ENCODE measurements around the gene EBF4. TPM values are rescaled to one million over a fixed set of nuclear protein-coding genes. Genes with fewer than 3 reads are reported as not detected.

EBF4 gene
- total RNA-seq, 4 donors from 2014 or later, result 7.1 to 69.5 (median 21.7) TPM

DNA sequence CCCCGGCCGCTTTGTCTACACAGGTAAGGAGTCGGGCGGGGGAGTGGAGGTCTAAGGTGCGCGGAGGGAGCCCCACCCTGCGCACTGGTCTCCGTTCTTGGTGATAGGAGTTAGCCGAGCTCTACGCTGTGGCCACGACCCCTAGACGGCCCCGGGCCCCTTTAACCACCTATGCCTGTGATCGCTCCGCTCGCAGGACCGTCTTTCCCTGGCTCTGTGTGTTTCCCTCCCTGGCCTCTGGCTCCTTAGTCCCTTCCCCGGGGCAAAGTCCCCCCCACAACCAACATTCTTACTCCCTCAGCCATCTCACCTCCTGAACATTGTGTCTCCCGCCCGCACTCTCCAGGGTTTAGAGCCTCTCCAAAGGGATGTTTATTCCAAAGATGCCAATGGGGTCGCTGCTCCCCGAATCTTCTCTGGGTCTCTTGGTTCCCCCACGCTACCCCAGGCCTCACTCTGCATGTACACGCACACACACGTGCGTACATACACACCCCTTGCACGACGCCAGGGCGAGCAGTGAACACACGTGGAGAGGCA lies 57.4 kb downstream of the EBF4 start:
- H3K27ac ChIP-seq, result no peak overlapping the region
- intact Hi-C loops (cut with DNase I; ENCODE audit: low total_unique reads), result no loop called here
- H3K4me3 ChIP-seq, result no peak overlapping the region
- H3K4me1 ChIP-seq, result peaks cover 0 to 10% of the 10 kb centered on the region in 2 donors
- no peak for DNase-seq
- TF ChIP-seq, protein P1, sequence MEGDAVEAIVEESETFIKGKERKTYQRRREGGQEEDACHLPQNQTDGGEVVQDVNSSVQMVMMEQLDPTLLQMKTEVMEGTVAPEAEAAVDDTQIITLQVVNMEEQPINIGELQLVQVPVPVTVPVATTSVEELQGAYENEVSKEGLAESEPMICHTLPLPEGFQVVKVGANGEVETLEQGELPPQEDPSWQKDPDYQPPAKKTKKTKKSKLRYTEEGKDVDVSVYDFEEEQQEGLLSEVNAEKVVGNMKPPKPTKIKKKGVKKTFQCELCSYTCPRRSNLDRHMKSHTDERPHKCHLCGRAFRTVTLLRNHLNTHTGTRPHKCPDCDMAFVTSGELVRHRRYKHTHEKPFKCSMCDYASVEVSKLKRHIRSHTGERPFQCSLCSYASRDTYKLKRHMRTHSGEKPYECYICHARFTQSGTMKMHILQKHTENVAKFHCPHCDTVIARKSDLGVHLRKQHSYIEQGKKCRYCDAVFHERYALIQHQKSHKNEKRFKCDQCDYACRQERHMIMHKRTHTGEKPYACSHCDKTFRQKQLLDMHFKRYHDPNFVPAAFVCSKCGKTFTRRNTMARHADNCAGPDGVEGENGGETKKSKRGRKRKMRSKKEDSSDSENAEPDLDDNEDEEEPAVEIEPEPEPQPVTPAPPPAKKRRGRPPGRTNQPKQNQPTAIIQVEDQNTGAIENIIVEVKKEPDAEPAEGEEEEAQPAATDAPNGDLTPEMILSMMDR (IDR thresholded peaks at IDR 0.05), result no peak
- TF ChIP-seq POLR2A (IDR thresholded peaks at IDR 0.05), result no peak
- no peaks in the 10 kb centered on the region for H3K27me3 ChIP-seq
- H3K9me3 ChIP-seq, result no peaks in the 10 kb centered on the region
- no peaks in the 10 kb centered on the region for H3K36me3 ChIP-seq

DNA sequence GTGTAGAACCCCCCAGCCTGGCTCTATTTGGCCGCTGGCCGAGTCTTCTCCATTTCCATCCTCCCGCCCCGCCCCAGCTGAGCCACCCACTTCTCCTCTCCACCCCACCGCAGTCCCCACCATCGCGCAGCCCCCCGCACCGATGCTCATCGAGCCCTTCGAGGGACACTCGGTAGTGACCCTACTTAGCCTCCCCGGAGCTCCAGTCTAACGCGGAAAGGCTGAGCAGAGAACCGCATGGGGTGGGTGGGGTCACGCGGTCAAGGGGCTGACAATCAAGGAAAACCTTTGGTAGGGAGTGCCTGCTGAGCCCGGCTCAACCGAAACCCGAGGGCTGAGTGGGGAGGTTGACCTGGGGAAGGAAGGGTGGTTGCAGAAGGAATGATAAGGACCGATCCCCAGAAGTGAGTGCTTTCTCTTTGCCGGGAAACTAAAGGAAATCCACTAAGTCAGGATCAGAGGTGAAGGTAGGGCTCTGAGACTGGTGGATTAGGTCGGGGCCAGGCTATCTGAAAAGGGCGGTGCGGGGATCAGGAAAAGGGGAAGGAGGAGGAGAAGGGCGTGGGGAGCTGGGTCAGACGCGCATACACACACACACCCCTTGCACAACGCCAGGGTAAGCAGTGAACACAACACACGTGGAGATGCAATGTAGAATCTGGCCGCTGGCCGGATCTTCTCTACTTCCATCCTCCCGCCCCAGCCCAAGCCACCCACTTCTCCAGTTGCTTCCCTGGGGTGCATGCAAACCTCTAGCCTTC lies 58.1 kb downstream of the EBF4 start:
- no peaks in the 10 kb centered on the region for H3K9me3 ChIP-seq
- H3K27me3 ChIP-seq, result no peaks in the 10 kb centered on the region
- no peak for TF ChIP-seq POLR2A (IDR thresholded peaks at IDR 0.05)
- TF ChIP-seq, protein P1 (IDR thresholded peaks at IDR 0.05), result peak in 1 of 4 experiments; percentile 7
- DNase-seq, result peak; percentile 60 to 72
- peak overlapping the region in 1 of 2 donors; percentile 53 for H3K4me3 ChIP-seq
- intact Hi-C loops (cut with DNase I; ENCODE audit: low total_unique reads), result no loop called here
- no peaks in the 10 kb centered on the region for H3K36me3 ChIP-seq
- H3K4me1 ChIP-seq, result peaks cover 0 to 10% of the 10 kb centered on the region in 2 donors
- peak overlapping the region; percentile 78 to 91 for H3K27ac ChIP-seq

DNA sequence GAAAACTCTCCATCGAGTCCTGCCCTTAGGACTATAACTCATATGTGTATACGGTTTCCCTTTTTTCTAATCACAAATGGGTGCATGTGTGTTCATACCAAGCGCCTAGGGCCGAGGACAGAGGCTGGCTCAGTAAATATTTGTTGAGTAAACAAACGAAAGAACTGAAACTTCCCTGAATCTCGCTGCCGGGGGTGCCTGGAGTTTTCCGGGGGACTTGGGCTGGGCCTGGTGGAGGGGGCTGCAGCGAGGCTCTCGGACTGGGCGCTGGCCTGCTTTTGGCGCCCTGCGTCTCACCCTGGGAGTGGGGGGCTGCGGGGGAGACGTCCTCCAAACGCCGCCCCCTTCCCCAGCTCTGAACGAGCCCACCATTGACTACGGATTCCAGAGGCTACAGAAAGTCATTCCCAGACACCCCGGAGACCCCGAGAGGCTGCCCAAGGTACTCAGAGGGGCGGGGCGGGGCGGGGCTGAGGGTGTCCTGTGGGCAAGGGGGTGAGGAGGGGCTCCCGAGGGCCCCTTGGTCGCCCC lies 58.8 kb downstream of the EBF4 start:
- H3K4me1 ChIP-seq, result peaks cover 0 to 10% of the 10 kb centered on the region in 2 donors
- intact Hi-C loops (cut with DNase I; ENCODE audit: low total_unique reads), result no loop called here

DNA sequence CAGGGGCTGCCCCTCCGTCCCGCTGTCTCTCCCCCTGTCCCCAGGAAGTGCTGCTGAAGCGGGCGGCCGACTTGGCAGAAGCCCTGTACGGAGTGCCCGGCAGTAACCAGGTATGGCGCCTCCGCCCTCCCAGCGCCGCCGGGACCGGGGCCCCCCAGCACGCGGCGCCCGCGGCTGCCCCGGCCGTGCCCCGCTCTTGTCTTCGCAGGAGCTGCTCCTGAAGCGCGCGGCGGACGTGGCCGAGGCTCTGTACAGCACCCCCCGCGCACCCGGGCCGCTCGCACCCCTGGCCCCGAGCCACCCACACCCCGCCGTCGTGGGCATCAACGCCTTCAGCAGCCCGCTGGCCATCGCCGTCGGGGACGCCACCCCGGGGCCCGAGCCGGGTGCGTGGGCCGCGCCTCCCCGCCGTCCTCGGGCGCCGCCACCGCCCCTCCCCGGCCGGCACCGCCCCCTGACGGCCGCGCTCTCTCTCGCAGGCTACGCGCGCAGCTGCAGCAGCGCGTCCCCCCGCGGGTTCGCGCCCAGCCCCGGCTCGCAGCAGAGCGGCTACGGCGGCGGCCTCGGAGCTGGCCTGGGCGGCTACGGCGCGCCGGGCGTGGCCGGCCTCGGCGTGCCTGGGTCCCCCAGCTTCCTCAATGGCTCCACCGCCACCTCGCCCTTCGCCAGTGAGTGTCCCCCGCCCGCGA lies 59.4 kb downstream of the EBF4 start:
- H3K27me3 ChIP-seq, result no peaks in the 10 kb centered on the region
- DNase-seq, result peak in 1 of 2 donors; percentile 52
- no peaks in the 10 kb centered on the region for H3K9me3 ChIP-seq
- H3K4me3 ChIP-seq, result peak overlapping the region; percentile 23 to 53
- intact Hi-C loops (cut with DNase I; ENCODE audit: low total_unique reads), result no loop called here
- peak overlapping the region; percentile 78 to 91 for H3K27ac ChIP-seq
- peaks cover 0 to 10% of the 10 kb centered on the region in 2 donors for H3K4me1 ChIP-seq
- H3K36me3 ChIP-seq, result no peaks in the 10 kb centered on the region
- peak in 1 of 2 donors; percentile 36 for TF ChIP-seq POLR2A (IDR thresholded peaks at IDR 0.05)
- TF ChIP-seq, protein P1 (IDR thresholded peaks at IDR 0.05), result peak in 3 of 4 experiments; percentile 18 to 58 (median 50)

More for the DNA sequence above, 58.8 kb downstream of the EBF4 start:
- H3K4me3 ChIP-seq, result peak overlapping the region; percentile 23 to 53
- DNase-seq, result no peak
- no peaks in the 10 kb centered on the region for H3K9me3 ChIP-seq
- TF ChIP-seq, protein P1 (IDR thresholded peaks at IDR 0.05), result no peak
- no peak for TF ChIP-seq POLR2A (IDR thresholded peaks at IDR 0.05)
- no peaks in the 10 kb centered on the region for H3K27me3 ChIP-seq
- no peaks in the 10 kb centered on the region for H3K36me3 ChIP-seq
- H3K27ac ChIP-seq, result peak overlapping the region; percentile 78 to 91

All from uterus (tissue), 4 donors.